ENCODE data around the gene ZNF778. TPM values are rescaled to one million over a fixed set of nuclear protein-coding genes. Genes with fewer than 3 reads are reported as not detected.

ZNF778 gene
- total RNA-seq, 4 donors from 2014 or later: 11.2 to 17.2 (median 13.9) TPM

DNA sequence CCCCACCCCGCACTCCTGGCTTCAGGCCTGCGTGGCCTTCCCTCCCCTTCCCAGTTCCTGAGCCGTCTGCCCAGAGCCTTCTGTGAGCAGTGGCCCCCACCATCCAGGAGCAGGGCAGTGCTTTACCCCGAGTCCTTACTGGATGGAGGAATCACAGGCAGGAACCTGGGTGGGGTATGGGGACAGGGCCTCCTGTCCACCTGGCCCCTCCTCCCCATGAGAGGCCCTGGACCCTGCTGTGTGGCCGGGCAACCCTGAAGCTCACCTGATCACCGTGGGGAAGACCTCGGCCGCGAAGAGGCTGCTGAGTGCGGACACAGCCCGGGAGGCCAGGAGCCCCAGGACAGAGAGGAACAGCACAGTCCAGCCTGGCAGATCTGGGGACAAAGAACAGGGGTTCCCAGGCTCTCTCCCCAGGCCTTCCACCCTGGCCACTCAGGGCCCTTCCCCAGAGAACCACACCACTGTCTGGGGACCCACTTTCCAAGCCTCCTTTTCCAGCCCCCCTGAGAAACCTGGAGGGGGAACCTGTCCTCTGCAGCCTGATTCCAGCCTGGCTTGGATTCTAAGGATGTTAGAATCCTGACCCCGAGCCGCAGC, 20.4 kb upstream of the ZNF778 start:
- no peaks in the 10 kb centered on the region for H3K9me3 ChIP-seq
- H3K36me3 ChIP-seq: no peaks in the 10 kb centered on the region
- intact Hi-C loops (cut with DNase I): no loop called here
- WGBS: 83% methylated on average over 10 of the region's 13 CpGs
- H3K27me3 ChIP-seq: peaks cover 6 to 55% (median 34%) of the 10 kb centered on the region in 4 donors
- no peak overlapping the region for H3K27ac ChIP-seq (replicated peaks in 1 of 4)
- no peak overlapping the region for H3K4me3 ChIP-seq
- DNase-seq (ENCODE audit: extremely low spot score): no peak
- H3K4me1 ChIP-seq: peaks cover 8 to 39% (median 35%) of the 10 kb centered on the region in 4 donors
- no peak for TF ChIP-seq EP300 (IDR thresholded peaks at IDR 0.05)
- TF ChIP-seq POLR2AphosphoS5 (IDR thresholded peaks at IDR 0.05): no peak
- TF ChIP-seq CTCF (IDR thresholded peaks at IDR 0.05): no peak
- no peak for TF ChIP-seq POLR2A (IDR thresholded peaks at IDR 0.05; ENCODE audit: low read depth)

GRCh38 chr16:89197633-89198416, 19.7 kb upstream of the ZNF778 start:
- H3K27me3 ChIP-seq: peaks cover 6 to 60% (median 40%) of the 10 kb centered on the region in 4 donors
- peaks cover 7 to 35% (median 32%) of the 10 kb centered on the region in 4 donors for H3K4me1 ChIP-seq
- WGBS: 76% methylated on average over 10 of the region's 26 CpGs
- H3K27ac ChIP-seq (replicated peaks in 1 of 4): no peak overlapping the region
- DNase-seq (ENCODE audit: extremely low spot score): no peak
- H3K9me3 ChIP-seq: peaks cover 0 to 4% (median 0%) of the 10 kb centered on the region in 4 donors
- no peaks in the 10 kb centered on the region for H3K36me3 ChIP-seq
- no peak overlapping the region for H3K4me3 ChIP-seq
- TF ChIP-seq CTCF (IDR thresholded peaks at IDR 0.05) (no peak), POLR2AphosphoS5 (IDR thresholded peaks at IDR 0.05) (no peak), EP300 (IDR thresholded peaks at IDR 0.05) (no peak), POLR2A (IDR thresholded peaks at IDR 0.05; ENCODE audit: low read depth) (no peak)
- intact Hi-C loops (cut with DNase I): no loop called here

GRCh38 chr16:89198417-89199240, 18.9 kb upstream of the ZNF778 start:
- Histone ChIP-seq H3K4me1 (peaks cover 7 to 28% (median 25%) of the 10 kb centered on the region in 4 donors), H3K9me3 (peaks cover 0 to 4% (median 0%) of the 10 kb centered on the region in 4 donors), H3K27me3 (peaks cover 6 to 68% (median 46%) of the 10 kb centered on the region in 4 donors), H3K27ac (replicated peaks in 1 of 4) (no peak overlapping the region), H3K4me3 (no peak overlapping the region), H3K36me3 (no peaks in the 10 kb centered on the region)
- no peak for DNase-seq (ENCODE audit: extremely low spot score)
- intact Hi-C loops (cut with DNase I): no loop called here
- TF ChIP-seq CTCF (IDR thresholded peaks at IDR 0.05) (no peak), POLR2A (IDR thresholded peaks at IDR 0.05; ENCODE audit: low read depth) (no peak), POLR2AphosphoS5 (IDR thresholded peaks at IDR 0.05) (no peak), EP300 (IDR thresholded peaks at IDR 0.05) (no peak)
- WGBS: 72% methylated on average over 12 of the region's 28 CpGs

DNA sequence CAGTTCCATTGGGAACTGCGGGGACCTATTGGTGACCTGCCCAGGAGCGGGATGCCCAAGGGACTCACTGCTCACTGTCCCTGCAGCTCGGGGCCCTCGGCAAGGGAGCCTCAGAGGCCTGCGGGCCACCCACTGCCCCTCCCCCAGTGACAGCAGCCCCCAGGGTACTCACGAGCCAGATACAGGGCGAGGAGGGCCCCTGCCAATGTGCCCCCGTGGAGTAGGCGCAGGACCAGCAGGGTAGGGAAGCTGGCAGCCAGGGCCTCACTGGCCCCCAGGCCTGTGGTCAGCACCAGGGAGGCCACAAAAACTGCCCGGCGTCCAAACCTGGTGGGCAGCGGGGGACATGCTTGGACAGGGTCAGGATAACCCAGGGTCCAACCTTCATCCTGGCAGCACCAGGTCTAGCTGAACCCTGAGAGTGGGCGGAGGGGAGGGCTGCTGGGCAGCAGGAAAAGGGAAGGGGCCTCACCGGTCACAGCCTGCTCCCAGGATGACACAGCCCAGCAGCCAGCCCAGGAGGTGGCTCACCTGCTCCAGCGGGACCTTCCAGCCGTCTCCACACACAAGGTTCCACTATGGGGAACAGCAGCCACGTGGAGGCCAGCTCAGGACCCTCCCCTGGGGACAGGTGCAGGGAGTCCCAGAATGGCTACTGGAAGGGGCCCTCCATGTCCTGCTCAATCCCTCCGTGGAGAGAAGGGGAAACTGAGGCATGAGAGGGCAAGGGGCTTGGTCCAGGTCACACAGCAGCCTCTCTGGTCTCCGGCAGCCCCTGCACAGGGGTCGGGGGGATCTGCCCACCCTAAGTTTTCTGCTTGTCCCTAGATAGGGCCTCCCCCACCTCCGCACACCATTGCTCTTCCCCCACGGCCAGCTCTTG, 18.0 kb upstream of the ZNF778 start:
- peaks cover 0 to 4% (median 0%) of the 10 kb centered on the region in 4 donors for H3K9me3 ChIP-seq
- TF ChIP-seq POLR2A (IDR thresholded peaks at IDR 0.05; ENCODE audit: low read depth) (no peak), CTCF (IDR thresholded peaks at IDR 0.05) (no peak), POLR2AphosphoS5 (IDR thresholded peaks at IDR 0.05) (no peak), EP300 (IDR thresholded peaks at IDR 0.05) (no peak)
- intact Hi-C loops (cut with DNase I): no loop called here
- H3K36me3 ChIP-seq: no peaks in the 10 kb centered on the region
- H3K4me3 ChIP-seq: no peak overlapping the region
- peaks cover 7 to 28% (median 25%) of the 10 kb centered on the region in 4 donors for H3K4me1 ChIP-seq
- H3K27me3 ChIP-seq: peaks cover 6 to 77% (median 48%) of the 10 kb centered on the region in 4 donors
- H3K27ac ChIP-seq (replicated peaks in 1 of 4): no peak overlapping the region
- 81% methylated on average over 15 of the region's 22 CpGs for WGBS
- no peak for DNase-seq (ENCODE audit: extremely low spot score)

Data from esophagus muscularis mucosa (tissue), 4 donors.